ENCODE data around the gene DEFB132.
A peak's percentile ranks its signal among the peaks of the same experiment; 100 is the strongest.

GRCh38 chr20:290084-290831, 32.7 kb downstream of the DEFB132 start, which contains the start of gene C20orf96:
- TF ChIP-seq EZH2 (IDR thresholded peaks at IDR 0.05) = no peak
- TF ChIP-seq POLR2AphosphoS5 (IDR thresholded peaks at IDR 0.05; ENCODE audit: borderline replicate concordance, low read depth, low read length) = peak; percentile 77
- no peak for TF ChIP-seq FOXP2 (optimal IDR thresholded peaks at IDR 0.05; ENCODE audit: control extremely low read depth, extremely low read length, insufficient read depth)

Measured in SK-N-MC (cell line).